Gastrocnemius medialis (tissue), 4 donors: ENCODE measurements around the gene LCAT. TPM values are rescaled to one million over a fixed set of nuclear protein-coding genes. Genes with fewer than 3 reads are reported as not detected.

Source experiments
- ATAC-seq, 2 donors: fragments of 150-250 bp; one replicate each; pipeline ENCODE4 v1.9.1; 2016
- DNase-seq, 2 donors: peaks; one replicate each; pipeline ENCODE4 v3.0.0-alpha.2; 2019
- H3K27ac ChIP-seq, 4 donors: fragments of 200-600 bp; sonication (generic); 1 replicate in 1 of 4; 2 replicates in 3 of 4; pipeline ENCODE4 v1.5.1; 2016 to 2018; ENCODE audit warnings: mild to moderate bottlenecking in 2 of 4, moderate library complexity in 1 of 4
- H3K27me3 ChIP-seq, 3 donors: fragments of 200-600 bp; sonication (generic) in 2 of 3; 1 replicate in 1 of 3; 2 replicates in 2 of 3; pipeline versions ENCODE4 v1.5.1 to v1.6.0; 2016 to 2019; ENCODE audit warnings: mild to moderate bottlenecking in 1 of 3, moderate library complexity in 1 of 3
- H3K36me3 ChIP-seq, 2 donors: fragments of 200-600 bp; sonication (generic) in 1 of 2; one replicate each; pipeline ENCODE4 v1.5.1; 2017 to 2018
- H3K4me1 ChIP-seq, 2 donors: fragments of 200-600 bp; sonication (generic) in 1 of 2; one replicate each; pipeline ENCODE4 v1.5.1; 2016 to 2017; ENCODE audit warnings: mild to moderate bottlenecking in 2 of 2
- H3K4me3 ChIP-seq, 4 donors: fragments of 200-600 bp; sonication (generic) in 3 of 4; 1 replicate in 1 of 4; 2 replicates in 3 of 4; pipeline ENCODE4 v1.5.1; 2016 to 2019; ENCODE audit warnings: mild to moderate bottlenecking in 2 of 4
- H3K9me3 ChIP-seq, 3 donors: fragments of 200-600 bp; sonication (generic) in 2 of 3; 1 replicate in 1 of 3; 2 replicates in 2 of 3; pipeline ENCODE4 v1.5.1; 2016 to 2019
- CTCF ChIP-seq, 5 experiments: fragments of 450-650 bp in 3 of 5; fragments of 200-600 bp in 2 of 5; sonication (generic) in 2 of 5; IDR thresholded peaks in 4 of 5; conservative IDR thresholded peaks in 1 of 5; 1 replicate in 4 of 5; 2 replicates in 1 of 5; pipeline ENCODE4 v1.5.1; 2016 to 2019; ENCODE audit warnings: antibody characterized with exemption in 5 of 5, mild to moderate bottlenecking in 3 of 5, moderate library complexity in 3 of 5
- POLR2A ChIP-seq, 2 donors: fragments of 450-650 bp; IDR thresholded peaks; one replicate each; pipeline ENCODE4 v1.6.1; 2017; ENCODE audit warnings: antibody characterized with exemption in 2 of 2, mild to moderate bottlenecking in 2 of 2, moderate library complexity in 2 of 2
- in situ Hi-C, 4 donors: fragments of 200-750 bp; cut with MboI; loops; one replicate each; pipeline versions ENCODE4 v1.15.0 to v1.8.0; 2017; ENCODE audit warnings: low sequenced_read_pairs in 4 of 4
- intact Hi-C: fragments of 100-400 bp; cut with DNase I; formaldehyde crosslinking; loops from one replicate; pipeline ENCODE4 v1.15.1; 2023; ENCODE audit warnings: low total_unique reads
- total RNA-seq, 4 donors: library from RNA; depleted of rRNA; stranded (reverse); fragments of >200 nt; gene quantifications; one replicate each; pipeline versions ENCODE4 v1.1.0 to v1.2.3, GENCODE V29; 2016

The LCAT gene
- total RNA-seq, 4 donors from 2014 or later: 2.5 to 18.7 (median 3.5) TPM

- Histone ChIP-seq H3K36me3 (peaks cover 0 to 10% of the 10 kb centered on the region in 2 donors), H3K4me3 (no peak overlapping the region), H3K4me1 (peaks cover 25 to 31% of the 10 kb centered on the region in 2 donors), H3K27me3 (no peaks in the 10 kb centered on the region), H3K27ac (no peak overlapping the region), H3K9me3 (no peaks in the 10 kb centered on the region)
- peak in 1 of 2 donors; percentile 14 for DNase-seq
- in situ Hi-C loops (loop anchor here in 1 of 4 donors (10.0 kb wide), 1 partner anchor 46 kb away; the partner anchor contains the start of gene NRN1L), intact Hi-C loops (loop anchor here (10.0 kb wide), 1 partner anchor 376 kb away; no protein-coding TSS in a partner anchor)
- no peak for TF ChIP-seq CTCF (IDR thresholded peaks at IDR 0.05 in 4 of 5, conservative IDR thresholded peaks at IDR 0.05 in 1 of 5)
- TF ChIP-seq POLR2A (IDR thresholded peaks at IDR 0.05): no peak
- ATAC-seq: no peak
Measured at GRCh38 chr16:67930678-67931211, 13.2 kb downstream of the LCAT start.

GRCh38 chr16:67930191-67930590, 13.7 kb downstream of the LCAT start:
- in situ Hi-C loops: loop anchor here in 1 of 4 donors (10.0 kb wide), 1 partner anchor 45 kb away; the partner anchor contains the start of gene NRN1L
- H3K27ac ChIP-seq: no peak overlapping the region
- peaks cover 30 to 34% of the 10 kb centered on the region in 2 donors for H3K4me1 ChIP-seq
- H3K4me3 ChIP-seq: no peak overlapping the region
- ATAC-seq (no peak), DNase-seq (peak in 1 of 2 donors; percentile 11)
- H3K36me3 ChIP-seq: peaks cover 0 to 10% of the 10 kb centered on the region in 2 donors
- no peaks in the 10 kb centered on the region for H3K27me3 ChIP-seq
- TF ChIP-seq POLR2A (IDR thresholded peaks at IDR 0.05): no peak
- no peak for TF ChIP-seq CTCF (IDR thresholded peaks at IDR 0.05 in 4 of 5, conservative IDR thresholded peaks at IDR 0.05 in 1 of 5)
- no peaks in the 10 kb centered on the region for H3K9me3 ChIP-seq
- intact Hi-C loops: loop anchor here (10.0 kb wide), 1 partner anchor 375 kb away; no protein-coding TSS in a partner anchor

- peak overlapping the region in 2 of 4 donors; percentile 60 to 66 for H3K27ac ChIP-seq
- H3K4me1 ChIP-seq: peaks cover 29 to 34% of the 10 kb centered on the region in 2 donors
- TF ChIP-seq POLR2A (IDR thresholded peaks at IDR 0.05) (no peak), CTCF (IDR thresholded peaks at IDR 0.05 in 4 of 5, conservative IDR thresholded peaks at IDR 0.05 in 1 of 5) (peak; percentile 88 to 95 (median 93))
- no peak overlapping the region for H3K4me3 ChIP-seq
- peaks cover 0 to 10% of the 10 kb centered on the region in 2 donors for H3K36me3 ChIP-seq
- intact Hi-C loops (loop anchor here (1.0 to 10.0 kb wide), 4 partner anchors 44 to 254 kb away; partner anchors contain the start of genes NRN1L and THAP11), in situ Hi-C loops (loop anchor here (5.0 to 10.0 kb wide), 3 partner anchors 104 to 114 kb away; no protein-coding TSS in a partner anchor)
- DNase-seq: peak; percentile 46 to 65
- no peaks in the 10 kb centered on the region for H3K27me3 ChIP-seq
- ATAC-seq: peak; percentile 59 to 61
- H3K9me3 ChIP-seq: no peaks in the 10 kb centered on the region
Measured at GRCh38 chr16:67928561-67929364, 15.2 kb downstream of the LCAT start.

GRCh38 chr16:67928147-67928546, 15.8 kb downstream of the LCAT start:
- H3K9me3 ChIP-seq: no peaks in the 10 kb centered on the region
- peaks cover 33 to 40% of the 10 kb centered on the region in 2 donors for H3K4me1 ChIP-seq
- H3K27ac ChIP-seq: peak overlapping the region in 2 of 4 donors; percentile 60 to 66
- no peak for ATAC-seq
- no peak for TF ChIP-seq POLR2A (IDR thresholded peaks at IDR 0.05)
- DNase-seq: peak in 1 of 2 donors; percentile 11
- H3K4me3 ChIP-seq: no peak overlapping the region
- H3K36me3 ChIP-seq: peaks cover 0 to 10% of the 10 kb centered on the region in 2 donors
- in situ Hi-C loops: loop anchor here (5.0 to 10.0 kb wide), 3 partner anchors 103 to 113 kb away; no protein-coding TSS in a partner anchor
- no peaks in the 10 kb centered on the region for H3K27me3 ChIP-seq
- intact Hi-C loops: loop anchor here (1.0 to 10.0 kb wide), 4 partner anchors 44 to 253 kb away; partner anchors contain the start of genes NRN1L and THAP11
